Activated T-helper 1 cell treated with anti-CD3 and anti-CD28 coated beads, Interleukin-2, amount 50 U/mL, for 16 hours (primary cell): ENCODE measurements around the gene ASB6.
"Not testable (repeated sequence)": the region's sequence is repeated elsewhere in the genome, so short reads cannot be mapped to it uniquely, and the experiment has no call there.

Experiments
- DNase-seq, 2 donors: peaks; one replicate each; pipeline ENCODE4 v3.0.0-alpha.2; 2020; ENCODE audit warnings: low read depth in 1 of 2, low spot score in 1 of 2

ASB6 gene

DNA sequence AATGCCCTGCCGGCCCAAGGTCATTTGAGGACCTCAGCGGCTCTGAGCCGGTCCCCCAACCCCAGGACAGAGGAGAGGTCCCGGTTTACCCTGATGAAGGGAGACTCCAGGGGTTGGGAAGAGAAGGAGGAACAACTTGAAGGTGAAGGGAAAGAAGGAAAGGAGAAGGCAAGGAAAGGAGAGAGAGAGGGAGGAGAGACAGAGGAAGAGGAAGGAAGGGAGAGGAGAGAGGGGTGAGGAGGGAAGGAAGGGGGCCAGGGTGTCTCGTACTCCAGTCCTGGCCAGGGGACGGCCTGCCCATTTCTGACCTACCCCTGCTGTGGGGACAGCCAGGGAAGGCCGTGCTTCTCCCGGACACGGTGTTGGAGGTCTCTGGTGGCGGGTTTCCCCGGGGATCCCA, 25.4 kb upstream of the ASB6 start:
- DNase-seq: no peak

DNA sequence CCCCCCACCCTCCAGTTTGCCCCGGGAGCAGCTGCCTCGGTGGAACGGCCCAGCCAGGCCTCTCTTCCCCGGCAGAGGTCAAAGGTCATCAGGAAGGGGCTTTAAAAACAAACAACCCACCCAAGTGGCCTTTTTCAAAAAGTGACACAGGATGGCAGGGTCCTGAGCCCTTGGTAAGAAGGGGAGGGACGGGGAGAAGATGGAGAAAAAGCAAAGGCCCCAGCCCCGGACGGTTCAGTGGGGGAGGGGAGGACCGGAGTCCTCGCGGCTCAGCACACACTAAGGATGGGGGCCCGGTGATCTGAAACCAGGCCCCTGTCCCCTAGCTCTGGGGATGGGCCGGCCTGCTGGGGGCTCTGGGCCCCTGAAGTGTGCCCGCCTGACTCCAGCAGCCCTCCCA, 24.6 kb upstream of the ASB6 start:
- DNase-seq: no peak

DNA sequence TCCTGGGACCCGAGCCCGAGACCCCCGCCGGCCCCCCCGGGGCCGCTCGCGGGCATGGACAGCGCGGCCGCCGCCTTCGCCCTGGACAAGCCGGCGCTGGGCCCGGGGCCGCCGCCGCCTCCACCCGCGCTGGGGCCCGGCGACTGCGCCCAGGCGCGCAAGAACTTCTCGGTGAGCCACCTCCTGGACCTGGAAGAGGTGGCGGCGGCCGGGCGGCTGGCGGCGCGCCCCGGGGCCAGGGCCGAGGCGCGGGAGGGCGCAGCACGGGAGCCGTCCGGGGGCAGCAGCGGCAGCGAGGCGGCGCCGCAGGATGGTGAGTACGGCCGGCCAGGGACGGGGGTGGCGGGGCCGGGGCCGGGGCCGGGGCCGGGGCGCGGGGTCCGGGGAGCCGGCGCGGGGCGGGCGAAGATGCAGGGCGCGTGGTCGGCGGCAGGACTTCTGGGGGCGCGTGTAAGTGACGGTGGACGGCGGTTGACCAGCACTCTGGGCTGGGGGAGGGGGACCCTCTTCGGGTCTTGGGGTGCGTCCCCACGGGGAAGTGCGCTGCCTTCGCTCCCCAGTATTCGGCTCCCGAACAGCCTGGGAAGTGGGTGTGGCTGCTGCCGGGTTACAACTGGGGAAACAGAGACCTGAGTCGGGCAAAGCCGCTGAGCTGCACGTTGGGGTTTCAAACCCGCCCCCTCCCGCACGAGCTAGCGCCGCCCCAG, 24.0 kb upstream of the ASB6 start:
- no peak for DNase-seq

DNA sequence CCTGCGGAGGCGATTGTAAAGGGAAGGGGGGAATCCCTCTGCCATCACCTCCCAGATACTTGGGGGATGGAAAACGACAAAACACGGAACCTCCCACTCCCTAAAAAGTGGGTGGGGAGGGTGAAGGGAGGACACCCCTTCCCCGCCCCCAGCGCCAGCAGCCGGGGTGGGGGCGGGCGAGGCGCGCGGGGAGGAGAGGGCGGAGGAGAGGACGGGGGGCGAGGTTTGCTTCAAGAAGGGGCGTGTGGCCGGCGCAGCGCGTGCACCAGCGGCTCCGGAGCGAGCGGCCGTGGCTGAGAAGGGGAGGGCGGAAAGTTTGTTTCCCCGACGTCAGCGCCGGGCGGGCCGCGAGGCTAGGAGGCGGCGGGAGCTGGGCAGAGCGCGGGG, 23.4 kb upstream of the ASB6 start, which contains the start of gene PRRX2:
Gene PRRX2 (plus strand): TSS at position 259 of the 387 bp plus-strand sequence. CDS start 221 bp downstream, outside the sequence.
- DNase-seq: no peak

DNA sequence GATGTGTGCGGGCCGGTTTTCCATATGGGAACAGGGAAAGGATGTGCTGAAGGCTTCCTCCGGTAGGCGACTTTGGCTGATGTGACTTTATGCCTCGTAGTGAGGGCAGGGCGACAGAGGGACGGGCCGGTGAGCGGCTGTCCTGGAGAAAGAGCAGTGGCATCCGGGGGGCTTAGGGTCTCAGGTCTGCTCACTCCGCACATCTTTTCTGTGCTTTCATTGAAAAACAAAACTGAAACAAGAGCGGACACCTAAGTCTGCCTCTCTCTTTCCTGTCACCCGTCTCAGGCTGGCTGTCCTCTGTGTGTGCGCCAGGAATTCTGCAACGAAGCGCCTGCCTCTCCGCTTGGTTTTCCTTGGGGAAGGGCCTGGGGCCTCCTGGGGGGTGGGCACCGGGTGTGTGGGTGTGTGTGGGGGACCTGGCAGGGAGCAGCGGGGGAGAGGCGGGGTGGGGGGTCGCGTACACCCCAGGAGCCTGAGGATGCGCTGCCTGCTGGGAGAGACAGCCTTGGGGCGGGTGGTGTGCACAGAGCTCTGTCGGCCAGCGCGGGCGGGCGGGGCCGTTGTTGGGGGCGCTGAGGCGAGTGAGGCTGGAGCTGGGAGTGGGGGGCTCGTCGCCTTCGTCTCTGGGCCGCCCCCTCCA, 22.9 kb upstream of the ASB6 start:
- no peak for DNase-seq

DNA sequence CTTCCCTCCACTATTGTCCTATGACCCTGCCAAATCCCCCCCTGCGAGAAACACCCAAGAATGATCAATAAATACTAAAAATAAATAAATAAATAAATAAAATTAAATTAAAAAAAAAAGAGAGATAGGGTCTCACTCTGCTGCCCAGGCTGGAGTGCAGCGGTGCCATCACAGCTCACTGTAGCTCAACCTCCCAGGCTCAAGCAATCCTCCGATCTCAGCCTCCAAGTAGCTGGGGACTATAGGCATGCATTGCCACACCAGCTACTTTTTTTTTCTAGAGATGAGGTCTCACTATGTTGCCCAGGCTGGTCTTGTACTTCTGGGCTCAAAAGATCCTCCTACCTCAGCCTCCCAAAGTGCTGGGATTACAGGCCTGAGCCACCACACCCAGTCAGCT, 20.3 kb upstream of the ASB6 start:
- DNase-seq: not testable (repeated sequence)

DNA sequence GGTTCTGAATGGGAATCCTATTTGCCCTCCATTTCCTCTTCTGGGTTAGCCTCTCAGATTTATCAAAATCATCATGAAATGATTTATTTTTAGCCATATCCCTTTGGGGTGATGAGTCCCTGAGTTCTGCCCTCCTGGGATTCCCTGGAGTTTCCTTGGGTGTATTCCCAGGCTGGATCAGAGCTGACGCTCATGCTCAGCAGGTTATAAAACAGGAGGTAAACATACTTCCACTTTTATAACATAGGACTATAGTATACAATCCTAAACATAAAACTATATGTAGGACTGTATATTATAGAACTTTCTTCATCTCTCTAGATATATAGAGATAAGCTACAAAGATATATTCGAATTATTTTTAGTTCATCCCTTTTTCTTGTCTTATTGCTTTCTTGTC, 19.1 kb upstream of the ASB6 start:
- no peak for DNase-seq

DNA sequence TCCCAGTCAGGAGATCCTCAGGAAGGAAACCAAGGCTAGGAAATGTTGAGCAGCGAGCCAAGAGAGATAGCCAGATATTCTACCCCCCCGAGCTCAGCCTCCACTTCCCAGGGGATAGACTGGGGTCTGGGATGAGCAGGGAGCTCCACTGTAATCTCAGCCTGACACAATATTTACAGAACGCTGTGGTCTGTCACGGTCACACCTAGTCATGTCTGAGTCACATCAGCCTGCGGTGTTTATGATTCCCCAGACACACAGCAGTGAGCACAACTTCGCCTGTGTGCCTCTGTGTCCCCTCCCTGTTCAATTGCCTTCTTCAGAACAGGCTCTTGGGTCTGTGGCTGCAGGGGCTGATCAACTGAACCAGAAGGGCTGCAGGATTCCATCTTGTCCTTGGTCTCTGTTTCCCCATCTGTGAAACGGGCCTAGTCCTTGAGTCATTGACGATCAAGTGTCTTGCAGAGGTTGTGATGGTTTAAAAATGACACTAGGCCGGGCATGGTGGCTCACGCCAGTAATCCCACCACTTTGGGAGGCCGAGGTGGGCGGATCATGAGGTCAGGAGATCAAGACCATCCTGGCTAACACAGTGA, 14.9 kb upstream of the ASB6 start:
- DNase-seq: no peak

DNA sequence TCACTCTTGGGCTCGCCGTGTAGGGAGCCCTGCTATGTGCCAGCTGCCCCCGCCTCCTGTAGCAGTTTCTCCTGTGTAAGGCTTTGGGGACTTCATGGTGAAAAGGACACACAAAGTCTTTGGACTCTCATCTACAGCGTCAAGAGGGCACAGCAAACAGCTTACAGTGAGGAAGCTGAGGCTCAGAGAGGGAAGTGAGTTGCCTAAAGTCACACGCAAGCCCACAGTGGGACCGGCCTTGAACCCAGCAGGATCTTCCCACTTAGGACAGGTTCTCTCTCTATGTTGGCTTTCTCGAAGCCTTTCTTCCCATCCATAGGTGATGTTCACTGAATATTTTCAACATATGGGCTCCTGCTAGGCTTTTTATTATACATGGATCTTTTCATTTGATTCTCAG, 13.7 kb upstream of the ASB6 start:
- no peak for DNase-seq

DNA sequence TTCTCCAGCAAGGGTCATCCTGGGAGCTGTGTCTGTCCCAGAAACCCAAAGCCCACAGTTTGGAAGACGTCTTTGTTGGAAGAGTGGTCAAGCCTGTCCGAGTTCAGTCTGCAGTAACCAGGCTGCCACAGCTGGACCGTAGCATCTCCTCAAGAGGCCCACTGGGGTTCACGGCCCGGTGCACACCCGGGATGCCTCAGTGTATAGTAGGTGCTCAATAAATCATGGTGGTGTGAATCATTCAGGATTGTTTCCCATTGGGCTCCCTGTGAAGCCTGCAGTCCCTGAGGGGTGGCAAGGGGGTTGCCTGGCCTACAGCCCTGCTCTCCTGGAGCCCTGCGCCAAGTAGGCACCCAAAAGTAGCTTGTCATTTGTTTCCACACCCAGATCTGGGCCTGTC, 13.2 kb upstream of the ASB6 start:
- DNase-seq: no peak

DNA sequence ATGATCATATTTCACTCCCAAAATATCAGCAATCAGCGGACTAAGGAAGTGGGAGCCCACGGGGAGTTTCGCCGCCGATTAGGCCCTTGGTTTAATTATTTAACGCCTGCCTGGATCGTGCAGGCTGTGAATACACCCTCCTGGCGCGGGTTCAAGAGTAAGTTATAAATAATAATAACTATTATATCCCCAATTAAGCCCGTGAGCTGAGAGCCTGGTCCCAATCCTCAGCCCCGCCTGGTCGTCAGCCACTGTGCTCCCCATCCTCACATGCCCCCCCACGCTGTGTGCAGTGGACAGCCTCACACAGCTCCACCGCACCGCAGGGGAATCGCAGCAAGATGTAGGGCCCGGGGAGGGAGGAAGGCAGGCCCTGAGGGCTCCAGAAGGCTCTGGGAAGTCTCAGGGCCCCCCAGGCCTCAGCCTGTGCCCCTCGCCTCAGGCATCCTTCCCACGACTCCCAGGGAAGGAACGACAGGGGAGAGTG, 12.6 kb upstream of the ASB6 start:
- no peak for DNase-seq

DNA sequence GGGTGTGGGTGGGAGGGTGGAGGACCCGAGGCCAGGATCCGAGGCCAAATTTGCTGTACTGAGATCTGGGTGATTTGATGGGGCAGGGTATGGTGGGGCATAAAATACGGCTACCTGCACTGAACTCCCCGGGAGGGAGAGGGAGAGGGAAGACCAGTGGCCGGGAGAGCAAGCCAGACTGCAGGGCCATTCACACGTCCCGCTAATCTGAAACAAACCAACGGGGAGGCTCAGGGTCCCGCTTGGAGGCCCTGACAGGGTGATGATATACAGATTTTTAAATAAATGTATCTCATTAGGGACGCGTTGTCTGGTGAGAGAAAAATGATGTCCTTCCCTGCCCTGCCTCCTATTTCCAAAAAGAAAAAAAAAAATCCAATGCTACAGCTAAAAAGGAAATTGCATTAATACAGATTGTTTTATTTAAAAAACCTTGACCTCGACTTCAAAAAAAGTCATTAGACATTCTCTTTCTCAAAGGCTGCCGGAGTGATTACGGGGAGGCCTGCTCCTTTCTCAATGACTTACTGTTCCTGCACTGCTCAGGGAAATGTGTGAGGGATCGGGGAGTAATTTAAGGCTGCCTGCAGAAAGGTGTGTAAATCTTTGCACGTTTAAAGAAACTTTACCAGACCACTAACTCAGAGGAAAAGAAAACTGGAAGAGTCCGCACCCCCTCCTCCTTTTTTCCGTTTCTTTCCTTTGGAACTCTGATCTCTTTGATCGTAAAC, 12.0 kb upstream of the ASB6 start:
- DNase-seq: no peak

DNA sequence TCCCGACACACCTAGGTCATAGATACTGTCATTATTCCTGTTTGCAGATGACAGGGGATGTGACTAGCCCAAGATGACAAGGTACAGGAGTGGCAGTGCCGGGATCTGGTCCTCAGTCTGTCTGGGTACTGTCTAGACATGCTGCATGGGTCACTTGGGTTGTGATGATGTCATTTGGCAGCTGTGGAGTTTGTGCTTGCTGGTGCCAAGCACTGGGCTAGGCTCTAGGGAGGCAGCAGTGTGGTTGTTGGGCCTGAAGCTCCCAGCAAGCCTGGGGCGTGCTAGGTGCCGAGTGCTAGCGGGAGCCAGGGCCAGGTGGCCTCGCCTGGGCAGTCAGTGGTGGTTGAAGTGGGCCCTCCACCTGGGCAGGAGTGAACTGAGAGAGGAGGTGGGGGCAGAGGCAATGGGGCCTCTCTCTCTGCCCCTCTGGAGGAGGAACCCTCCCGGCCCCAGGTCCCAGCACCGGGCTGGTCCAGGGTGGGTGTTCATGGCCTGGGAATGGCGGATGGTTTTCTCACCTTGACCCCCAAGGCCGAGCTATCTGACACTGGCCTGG, 8.8 kb upstream of the ASB6 start:
- no peak for DNase-seq

DNA sequence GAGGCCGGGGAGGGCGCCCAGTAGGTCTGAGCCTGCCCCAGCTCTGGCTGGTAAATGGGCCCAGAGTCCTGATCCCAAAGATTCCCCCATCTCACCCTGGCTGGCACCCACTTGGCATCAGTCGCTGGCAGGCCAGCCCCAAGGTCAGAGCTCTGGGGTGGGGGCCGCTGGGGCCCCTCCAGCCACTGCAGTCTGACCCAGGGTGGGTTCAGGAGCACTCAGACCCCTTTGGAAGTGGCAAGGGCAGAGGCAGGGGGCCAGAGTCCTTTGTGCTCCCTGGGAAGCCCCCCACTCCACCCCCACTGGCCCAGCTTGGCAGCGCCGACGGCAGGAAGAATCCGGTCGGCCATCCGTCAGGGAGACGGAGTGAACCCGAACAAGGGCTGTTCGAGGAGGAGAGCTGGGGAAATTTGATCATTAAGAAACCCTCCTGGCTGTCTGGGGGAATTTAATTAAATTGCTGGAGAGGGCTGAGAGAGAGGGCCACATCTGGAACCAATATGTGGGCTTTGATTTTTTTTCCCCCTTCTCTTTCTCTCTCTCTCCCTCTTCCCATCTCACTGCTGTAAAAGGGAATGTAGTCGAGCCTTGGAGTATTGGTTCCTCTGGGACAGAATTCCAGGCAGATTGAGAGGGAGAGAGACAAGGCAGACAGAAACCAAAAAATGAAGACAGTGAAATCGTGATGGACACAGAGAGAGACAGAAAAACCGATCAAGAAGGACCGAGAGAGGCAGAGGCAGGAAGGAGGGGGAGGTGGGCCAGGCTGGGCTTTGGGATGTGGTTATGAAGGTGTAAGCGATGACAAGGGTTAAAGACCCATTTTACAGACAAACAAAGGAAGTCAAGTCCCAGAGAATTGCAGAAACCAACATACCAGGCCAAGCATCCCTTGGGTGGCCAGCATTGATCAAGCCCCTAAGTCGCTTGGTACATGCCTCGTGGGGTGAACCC, 8.1 kb upstream of the ASB6 start:
- DNase-seq: no peak

DNA sequence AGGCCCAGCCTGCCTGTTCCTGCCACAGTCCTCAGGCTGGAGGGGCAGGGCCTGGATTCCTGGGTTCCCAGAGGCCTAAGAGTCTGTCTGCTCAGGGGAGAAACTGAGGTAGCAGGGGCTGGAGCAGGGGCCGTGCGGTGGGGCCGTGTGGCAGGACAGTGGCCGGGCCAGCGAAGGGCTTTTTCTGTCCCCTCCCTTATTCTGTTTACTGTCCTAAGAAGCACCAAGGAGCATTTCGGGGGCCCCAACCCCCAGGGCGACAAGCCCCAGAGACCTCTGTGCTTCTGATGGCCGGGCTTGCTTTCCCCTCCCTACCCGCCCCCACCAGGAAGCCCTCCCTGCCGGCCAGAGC, 6.8 kb upstream of the ASB6 start:
- no peak for DNase-seq

DNA sequence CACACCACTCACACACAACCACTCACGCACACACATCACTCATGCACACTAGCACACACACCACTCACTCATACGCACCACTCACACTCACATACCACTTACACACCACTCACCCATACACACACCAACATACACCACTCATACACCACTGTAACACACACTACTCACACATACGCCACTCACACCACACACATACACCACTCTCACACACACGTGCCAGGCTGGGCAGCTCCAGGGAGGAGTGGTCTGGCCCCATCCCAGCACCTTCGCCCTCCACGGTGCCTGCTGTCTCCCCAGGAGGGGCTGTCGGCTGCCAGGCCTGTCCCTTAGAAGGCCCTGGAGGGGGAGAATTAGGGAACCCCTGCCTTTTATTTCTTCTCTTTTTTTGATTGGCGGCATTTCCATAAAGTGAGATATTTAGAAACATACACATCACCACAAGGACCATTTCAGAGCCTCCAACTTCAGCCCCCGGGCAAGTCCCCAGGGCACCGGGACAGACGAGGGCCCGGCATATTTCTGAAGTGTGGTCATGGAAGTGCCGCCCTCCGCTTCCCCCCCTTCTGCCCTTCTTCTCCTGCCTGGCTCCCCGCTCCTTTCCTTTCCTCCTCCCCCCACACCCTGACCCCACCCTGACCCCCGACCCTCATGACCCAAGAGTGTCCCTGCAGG, 6.3 kb upstream of the ASB6 start:
- DNase-seq: no peak

DNA sequence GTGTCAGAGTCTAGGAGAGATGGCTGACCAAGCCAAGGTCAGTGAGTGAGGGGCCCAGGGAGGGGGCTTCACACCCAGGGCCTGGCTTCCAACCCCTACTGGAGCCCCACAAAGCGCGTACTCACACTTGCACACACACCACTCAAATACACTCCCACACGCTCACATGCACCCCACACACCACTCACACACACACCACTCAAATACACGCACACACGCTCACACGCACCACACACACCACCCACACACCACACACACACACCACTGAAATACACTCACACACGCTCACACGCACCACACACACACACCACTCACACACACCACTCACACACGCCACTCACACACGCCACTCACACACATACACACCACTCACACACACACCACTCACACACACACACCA, 5.7 kb upstream of the ASB6 start:
- no peak for DNase-seq

DNA sequence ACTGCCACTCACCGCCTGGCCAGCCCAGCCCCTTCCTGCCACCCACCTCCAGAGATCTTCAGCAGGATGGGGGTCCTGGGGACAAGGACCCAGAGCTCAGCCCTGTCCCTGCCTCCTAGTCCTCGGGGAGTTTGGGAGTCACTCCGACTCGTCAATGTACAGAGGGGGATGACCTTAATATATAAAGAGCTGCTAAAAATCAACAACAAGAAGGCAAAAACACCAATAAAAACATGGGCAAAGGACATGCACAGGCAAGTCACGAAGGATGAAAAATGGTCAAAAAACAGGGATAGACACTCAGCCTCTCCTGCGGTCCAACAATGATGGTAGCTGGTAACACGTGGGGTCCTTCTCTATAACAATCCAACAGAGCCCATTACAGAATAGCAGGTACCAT, 4.7 kb upstream of the ASB6 start:
- no peak for DNase-seq

DNA sequence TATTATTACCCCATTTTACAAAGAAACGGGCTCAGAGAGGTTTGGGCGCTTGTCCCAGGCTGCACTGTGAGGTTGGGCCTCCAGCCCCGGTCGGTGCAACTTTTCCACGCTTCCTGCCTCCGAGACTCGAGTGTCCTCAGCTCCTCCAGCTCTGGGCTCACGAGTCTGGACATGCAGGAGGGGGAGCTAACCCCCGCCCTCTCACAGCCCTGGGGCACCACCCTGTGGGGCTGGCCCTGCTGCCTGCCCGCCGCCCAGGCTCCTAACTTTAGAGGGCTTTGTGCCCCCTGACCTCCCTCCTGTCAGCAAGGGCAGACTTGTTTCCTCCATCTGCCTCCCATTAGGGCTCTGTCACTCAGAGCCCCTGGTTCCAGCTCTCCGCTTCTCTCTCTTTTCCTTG, 4.3 kb upstream of the ASB6 start:
- no peak for DNase-seq

DNA sequence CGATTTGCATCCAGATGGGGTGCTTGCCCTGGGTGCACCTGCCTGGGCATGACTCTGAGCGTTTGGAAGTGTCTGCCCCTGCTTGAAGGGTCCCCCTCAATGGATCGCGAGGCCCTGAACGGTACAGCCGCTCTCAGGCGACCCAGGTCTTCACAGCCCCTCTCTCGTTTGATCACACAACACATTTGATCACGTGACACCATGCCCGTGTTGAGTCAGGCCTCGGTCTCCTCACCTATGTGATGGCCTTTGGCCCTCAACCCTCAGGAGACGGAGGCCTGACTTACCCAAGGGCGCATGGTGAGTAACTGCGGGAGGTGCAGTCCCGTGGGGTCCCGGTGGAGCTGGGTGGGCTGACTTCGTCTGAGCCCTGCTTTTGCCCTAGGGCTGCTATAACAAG, 3.0 kb upstream of the ASB6 start:
- no peak for DNase-seq
